Endodermal cell (in vitro differentiated cells): Measurements from ENCODE around the gene DYRK1A. TPM values are rescaled to one million over a fixed set of nuclear protein-coding genes. Genes with fewer than 3 reads are reported as not detected.

Experiments used
- DNase-seq: peaks from one replicate; pipeline ENCODE4 v3.0.0-alpha.2; 2017
- H3K27ac ChIP-seq: 2 replicates; pipeline ENCODE4 v1.5.1; 2013; ENCODE audit warnings: mild to moderate bottlenecking, low read depth, low read length, moderate library complexity
- H3K27me3 ChIP-seq: 2 replicates; pipeline ENCODE4 v1.6.1; 2013; ENCODE audit warnings: mild to moderate bottlenecking, low read length, moderate library complexity; ENCODE audit not compliant: insufficient read depth, control insufficient read depth, poor library complexity, severe bottlenecking
- H3K36me3 ChIP-seq: 2 replicates; pipeline ENCODE4 v1.7.0; 2013; ENCODE audit warnings: mild to moderate bottlenecking, low read length, moderate library complexity; ENCODE audit not compliant: control insufficient read depth, insufficient read depth
- H3K4me1 ChIP-seq: one replicate; pipeline ENCODE4 v1.7.0; 2013; ENCODE audit warnings: low read length; ENCODE audit not compliant: control insufficient read depth, insufficient read depth
- H3K4me3 ChIP-seq: 2 replicates; pipeline ENCODE4 v1.5.1; 2013; ENCODE audit warnings: mild to moderate bottlenecking, low read length, moderate library complexity
- H3K9ac ChIP-seq: 2 replicates; pipeline ENCODE4 v1.6.1; 2013; ENCODE audit warnings: mild to moderate bottlenecking, low read length, moderate library complexity; ENCODE audit not compliant: poor library complexity, severe bottlenecking; ENCODE audit errors: extremely low read depth
- H3K9me3 ChIP-seq: 2 replicates; pipeline ENCODE4 v1.6.1; 2013; ENCODE audit warnings: mild to moderate bottlenecking, low read length, moderate library complexity; ENCODE audit not compliant: control insufficient read depth
- H3K27ac Mint-ChIP-seq: 2 replicates; pipeline ENCODE4 v1.8.0; 2020; ENCODE audit warnings: mixed read lengths
- H3K27me3 Mint-ChIP-seq: 2 replicates; pipeline ENCODE4 v1.8.0; 2021; ENCODE audit warnings: mild to moderate bottlenecking, mixed read lengths; ENCODE audit not compliant: insufficient read depth
- H3K36me3 Mint-ChIP-seq: 2 replicates; pipeline ENCODE4 v1.8.0; 2020; ENCODE audit warnings: low read depth, mixed read lengths
- H3K4me1 Mint-ChIP-seq: 2 replicates; pipeline ENCODE4 v1.8.0; 2020; ENCODE audit warnings: mixed read lengths
- H3K4me3 Mint-ChIP-seq: 2 replicates; pipeline ENCODE4 v1.8.0; 2020; ENCODE audit warnings: mild to moderate bottlenecking, moderate library complexity, mixed read lengths
- H3K9me3 Mint-ChIP-seq: 2 replicates; pipeline ENCODE4 v1.8.0; 2020; ENCODE audit warnings: mild to moderate bottlenecking, mixed read lengths
- CTCF ChIP-seq: fragments of 200-600 bp; sonication (generic); conservative IDR thresholded peaks from 2 replicates; pipeline ENCODE4 v1.5.0; 2021; ENCODE audit warnings: antibody characterized with exemption, mild to moderate bottlenecking
- WGBS, 2 experiments: methylation state at CpG; one replicate each; pipeline versions ENCODE4 v1.1.5 to v1.1.7; 2013; ENCODE audit warnings: missing lambda C conversion rate in 2 of 2, mixed read lengths in 1 of 2; ENCODE audit not compliant: insufficient coverage in 1 of 2, insufficient read length in 1 of 2; 5-methylcytosine and 5-hydroxymethylcytosine counted together
- total RNA-seq, 2 donors: library from RNA; stranded (reverse); fragmentation: NEBNext Ultra II Directional in 1 of 2; extraction: Animal tissue kit (Norgen Biotek cat#: 25700) in 1 of 2; gene quantifications; 2 replicates in 1 of 2; 3 replicates in 1 of 2; pipeline ENCODE4 v1.2.1, GENCODE V29; 2021

The DYRK1A gene
- total RNA-seq, 2 donors from 2014 or later: 73.9 to 75.2 TPM

DNA sequence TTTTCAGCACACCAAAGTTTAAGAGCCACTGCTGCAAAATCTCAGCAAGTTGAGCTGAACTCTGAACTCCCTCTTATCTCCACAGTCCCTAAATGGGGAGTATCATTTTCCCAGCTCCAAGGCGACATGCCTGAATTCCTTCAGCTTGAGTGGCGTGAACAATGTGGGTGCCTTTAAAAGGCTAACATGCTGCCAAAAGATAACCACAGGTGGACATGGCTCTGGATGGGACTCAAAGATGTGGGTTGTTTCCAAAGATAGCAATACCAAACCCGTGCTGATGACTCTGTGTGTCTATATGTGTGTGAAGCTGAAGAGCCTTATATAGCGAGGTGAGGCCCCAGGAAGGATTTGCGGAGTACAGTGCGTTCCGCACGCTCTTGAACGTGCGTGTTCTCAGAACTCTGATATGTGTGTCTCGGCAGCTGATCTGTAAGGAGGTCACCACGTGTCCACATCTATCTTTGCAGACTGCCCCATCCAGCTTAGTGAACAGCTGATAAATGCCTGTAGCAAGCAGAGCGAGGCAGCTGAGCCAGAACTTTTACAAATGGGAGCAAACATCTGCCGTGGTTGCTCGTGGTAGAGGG, 189.2 kb downstream of the DYRK1A start:
- 92 to 95% methylated on average over 15 of the region's 15 CpGs for WGBS, 2 experiments
- no peak overlapping the region for H3K27ac Mint-ChIP-seq
- no peak overlapping the region for H3K4me3 Mint-ChIP-seq
- no peak for TF ChIP-seq CTCF
- Histone ChIP-seq H3K36me3 (no peaks in the 10 kb centered on the region), H3K4me3 (no peak overlapping the region), H3K4me1 (no peaks in the 10 kb centered on the region), H3K9me3 (peaks cover 13% of the 10 kb centered on the region), H3K9ac (no peak overlapping the region), H3K27ac (no peak overlapping the region), H3K27me3 (no peaks in the 10 kb centered on the region)
- H3K27me3 Mint-ChIP-seq: peaks cover 2% of the 10 kb centered on the region
- H3K4me1 Mint-ChIP-seq: peaks cover 18% of the 10 kb centered on the region
- H3K9me3 Mint-ChIP-seq: peaks cover 18% of the 10 kb centered on the region
- H3K36me3 Mint-ChIP-seq: no peaks in the 10 kb centered on the region
- DNase-seq: no peak

- no peak for TF ChIP-seq CTCF
- H3K36me3 ChIP-seq: no peaks in the 10 kb centered on the region
- no peak for DNase-seq
- no peak overlapping the region for H3K27ac Mint-ChIP-seq
- H3K4me1 ChIP-seq: no peaks in the 10 kb centered on the region
- H3K27me3 ChIP-seq: no peaks in the 10 kb centered on the region
- no peak overlapping the region for H3K9ac ChIP-seq
- peaks cover 5% of the 10 kb centered on the region for H3K27me3 Mint-ChIP-seq
- peaks cover 13% of the 10 kb centered on the region for H3K9me3 ChIP-seq
- H3K4me3 ChIP-seq: no peak overlapping the region
- H3K27ac ChIP-seq: no peak overlapping the region
- peaks cover 13% of the 10 kb centered on the region for H3K4me1 Mint-ChIP-seq
- no peaks in the 10 kb centered on the region for H3K36me3 Mint-ChIP-seq
- H3K9me3 Mint-ChIP-seq: peaks cover 20% of the 10 kb centered on the region
- WGBS, 2 experiments: 88 to 93% methylated on average over 7 to 8 of the region's 8 CpGs
- H3K4me3 Mint-ChIP-seq: no peak overlapping the region
Measured at GRCh38 chr21:37557261-37557950, 190.8 kb downstream of the DYRK1A start.

DNA sequence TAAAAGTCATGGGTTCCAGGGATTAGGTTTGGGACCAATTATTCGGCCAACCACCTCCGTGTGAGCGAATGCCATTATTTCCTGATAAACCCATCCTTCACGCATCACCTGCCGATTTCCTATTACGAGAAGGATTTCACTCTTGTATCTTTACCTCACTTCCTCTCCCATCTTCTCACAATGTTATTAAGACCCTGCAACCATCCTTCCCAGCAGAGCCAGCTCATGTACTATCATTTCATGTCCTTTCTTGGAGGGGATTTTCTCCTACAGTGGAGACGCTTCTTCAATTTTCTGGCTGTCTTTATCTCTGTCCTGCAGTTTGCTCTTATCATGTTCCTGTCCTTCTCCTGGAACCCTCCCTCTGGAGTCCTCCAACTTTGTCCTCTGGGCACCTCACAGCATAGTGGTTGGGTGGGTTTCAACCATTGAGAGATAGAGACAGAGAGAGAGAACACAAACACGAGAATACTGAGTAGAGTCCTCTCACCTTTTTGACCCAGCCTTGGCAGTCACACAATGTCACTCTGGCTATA, 192.2 kb downstream of the DYRK1A start:
- H3K36me3 ChIP-seq: no peaks in the 10 kb centered on the region
- H3K4me1 ChIP-seq: no peaks in the 10 kb centered on the region
- Mint-ChIP-seq H3K27ac (no peak overlapping the region), H3K9me3 (peaks cover 31% of the 10 kb centered on the region), H3K4me3 (no peak overlapping the region), H3K27me3 (peaks cover 15% of the 10 kb centered on the region), H3K36me3 (no peaks in the 10 kb centered on the region), H3K4me1 (peaks cover 13% of the 10 kb centered on the region)
- H3K9ac ChIP-seq: no peak overlapping the region
- no peak overlapping the region for H3K27ac ChIP-seq
- no peak for DNase-seq
- H3K4me3 ChIP-seq: no peak overlapping the region
- 96 to 100% methylated on average over 4 to 8 of the region's 8 CpGs for WGBS, 2 experiments
- no peaks in the 10 kb centered on the region for H3K27me3 ChIP-seq
- no peak for TF ChIP-seq CTCF
- peaks cover 13% of the 10 kb centered on the region for H3K9me3 ChIP-seq
